Lung (tissue), 12 donors: ENCODE measurements around the gene ELFN1. TPM values are rescaled to one million over a fixed set of nuclear protein-coding genes. Genes with fewer than 3 reads are reported as not detected.

ENCODE experiments used
- ATAC-seq: fragments of 200-7000 bp; cut with Tn5 transposase; one replicate; pipeline ENCODE4 v1.9.1; 2020; ENCODE audit warnings: moderate number of reproducible peaks; ENCODE audit not compliant: insufficient read depth, low FRiP score
- DNase-seq, 3 donors: peaks; one replicate each; pipeline ENCODE4 v3.0.0-alpha.2; 2013 to 2017
- H3K27ac ChIP-seq, 2 donors: one replicate each; pipeline ENCODE4 v1.5.1; 2013; ENCODE audit warnings: mild to moderate bottlenecking in 2 of 2, moderate library complexity in 2 of 2, control low read depth in 1 of 2, inconsistent platforms in 1 of 2, low read depth in 1 of 2, low read length in 1 of 2
- H3K27me3 ChIP-seq, 3 donors: one replicate each; pipeline ENCODE4 v1.5.1; 2013; ENCODE audit warnings: low read length in 2 of 3; ENCODE audit not compliant: control insufficient read depth in 3 of 3, insufficient read depth in 3 of 3
- H3K36me3 ChIP-seq, 4 donors: one replicate each; pipeline ENCODE4 v1.5.1; 2013; ENCODE audit warnings: low read length in 4 of 4, mild to moderate bottlenecking in 1 of 4, moderate library complexity in 1 of 4; ENCODE audit not compliant: control insufficient read depth in 4 of 4, insufficient read depth in 4 of 4
- H3K4me1 ChIP-seq, 5 donors: one replicate each; pipeline ENCODE4 v1.5.1; 2013; ENCODE audit warnings: low read length in 5 of 5, mild to moderate bottlenecking in 2 of 5, moderate library complexity in 1 of 5; ENCODE audit not compliant: control insufficient read depth in 5 of 5, insufficient read depth in 5 of 5
- H3K4me3 ChIP-seq: one replicate; pipeline ENCODE4 v1.5.1; 2013; ENCODE audit warnings: mild to moderate bottlenecking, control low read depth, moderate library complexity
- H3K9ac ChIP-seq, 2 donors: one replicate each; pipeline ENCODE4 v1.5.1; 2013; ENCODE audit warnings: low read length in 2 of 2, control low read depth in 1 of 2; ENCODE audit not compliant: insufficient read depth in 1 of 2
- H3K9me3 ChIP-seq, 4 donors: one replicate each; pipeline ENCODE4 v1.5.1; 2013; ENCODE audit warnings: low read length in 3 of 4, mild to moderate bottlenecking in 1 of 4, moderate library complexity in 1 of 4; ENCODE audit not compliant: control insufficient read depth in 4 of 4, insufficient read depth in 3 of 4
- CTCF ChIP-seq: IDR thresholded peaks from 2 replicates; pipeline ENCODE4 v1.5.1; 2012; ENCODE audit warnings: mild to moderate bottlenecking; ENCODE audit errors: control extremely low read depth, extremely low read depth
- WGBS, 2 donors: extraction: QIAGEN DNeasy Blood & Tissue Kit; methylation state at CpG; one replicate each; pipeline ENCODE4 v1.1.7; 2013; 5-methylcytosine and 5-hydroxymethylcytosine counted together
- polyA plus RNA-seq, 2 donors: library from polyadenylated mRNA; stranded (reverse); fragments of 200-250 nt; gene quantifications; one replicate each; pipeline ENCODE4 v1.2.1, GENCODE V29; 2013
- total RNA-seq, 2 donors: library from RNA; depleted of rRNA in 1 of 2; stranded (reverse); fragments of >200 nt in 1 of 2; gene quantifications; one replicate each; pipeline ENCODE4 v1.2.1, GENCODE V29; 2014 to 2021
- donor health status: control.
- donor health status: control.
- donor health status: Bipolar disorder and iron deficiency.
- donor health status: healthy.
- donor health status: DM: yes; HTN: yes; CAD: no.

The ELFN1 gene
- total and polyA plus RNA-seq, 4 donors = 0.43 to 1.4 (median 1.0) TPM

- Histone ChIP-seq H3K9ac (no peak overlapping the region), H3K36me3 (no peaks in the 10 kb centered on the region), H3K4me3 (no peak overlapping the region), H3K4me1 (peaks cover 0 to 9% (median 0%) of the 10 kb centered on the region in 5 donors), H3K27ac (no peak overlapping the region), H3K9me3 (no peaks in the 10 kb centered on the region), H3K27me3 (peaks cover 0 to under 1% (median 0%) of the 10 kb centered on the region in 3 donors)
- no peak for TF ChIP-seq CTCF
- no peak for DNase-seq
- no peak for ATAC-seq
- 91 to 92% methylated on average over 17 of the region's 17 CpGs for WGBS, 2 donors
Measured at GRCh38 chr7:1740214-1740613, 70.1 kb downstream of the ELFN1 start.

GRCh38 chr7:1741246-1741645, 71.2 kb downstream of the ELFN1 start:
- no peaks in the 10 kb centered on the region for H3K36me3 ChIP-seq
- H3K9me3 ChIP-seq = peaks cover 0 to 2% (median 0%) of the 10 kb centered on the region in 4 donors
- ATAC-seq (no peak), DNase-seq (no peak)
- H3K4me3 ChIP-seq = no peak overlapping the region
- no peak for TF ChIP-seq CTCF
- 79 to 84% methylated on average over 8 of the region's 8 CpGs for WGBS, 2 donors
- no peaks in the 10 kb centered on the region for H3K27me3 ChIP-seq
- H3K9ac ChIP-seq = no peak overlapping the region
- H3K4me1 ChIP-seq = peaks cover 0 to 9% (median 0%) of the 10 kb centered on the region in 5 donors
- no peak overlapping the region for H3K27ac ChIP-seq

DNA sequence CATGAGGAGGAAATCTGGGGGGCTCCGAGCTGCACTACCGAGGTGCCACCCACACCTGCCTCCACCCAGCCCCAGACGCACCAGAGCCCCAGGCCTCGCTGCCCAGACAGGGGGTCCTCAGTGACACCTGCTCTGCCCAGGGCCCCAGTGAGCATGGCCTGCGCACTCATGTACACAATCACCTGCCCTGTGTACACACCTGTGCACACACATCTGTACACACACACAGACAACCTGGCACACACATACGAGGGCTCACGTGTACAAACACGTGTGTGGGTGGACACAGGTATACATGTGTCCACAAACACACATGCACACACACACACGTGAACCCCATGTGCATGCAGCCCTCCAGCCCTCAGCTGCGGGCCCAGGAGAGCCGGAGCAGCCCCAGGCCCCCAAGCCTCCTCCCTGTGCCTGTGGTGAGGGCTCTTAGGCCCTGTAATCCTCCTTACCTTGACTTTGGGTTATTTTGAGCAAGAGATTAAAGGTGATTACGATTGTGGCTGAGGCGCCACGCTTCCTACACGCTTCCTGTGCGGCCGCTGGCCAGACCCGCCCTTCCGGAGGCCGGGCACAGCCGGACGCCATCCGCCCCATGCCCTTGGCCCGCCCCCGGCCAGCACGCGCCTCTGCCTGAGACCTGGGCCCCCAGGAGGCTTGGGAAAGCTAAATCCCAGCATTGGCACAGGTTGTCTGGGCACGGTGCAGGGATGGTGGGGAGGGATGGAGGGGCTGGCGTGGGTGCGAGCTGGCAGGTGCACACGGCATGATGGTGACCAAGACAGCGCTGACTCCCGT, 71.9 kb downstream of the ELFN1 start:
- ATAC-seq (no peak), DNase-seq (no peak)
- Histone ChIP-seq H3K27ac (no peak overlapping the region), H3K4me1 (peaks cover 0 to 9% (median 0%) of the 10 kb centered on the region in 5 donors), H3K9ac (no peak overlapping the region), H3K36me3 (no peaks in the 10 kb centered on the region), H3K27me3 (no peaks in the 10 kb centered on the region), H3K4me3 (no peak overlapping the region), H3K9me3 (peaks cover 0 to 2% (median 0%) of the 10 kb centered on the region in 4 donors)
- no peak for TF ChIP-seq CTCF
- WGBS, 2 donors = 63 to 66% methylated on average over 33 of the region's 33 CpGs
